HEK293T (cell line): Measurements from ENCODE around the gene BAIAP2.

Experiments
- BHLHE40 ChIP-seq: fragments of 450-650 bp; IDR thresholded peaks from 2 replicates; pipeline ENCODE4 v1.6.1; 2016; ENCODE audit warnings: mild to moderate bottlenecking, moderate library complexity, borderline replicate concordance
- PKNOX1 ChIP-seq: fragments of 450-650 bp; IDR thresholded peaks from 2 replicates; pipeline ENCODE4 v1.6.1; 2016
- SUZ12 ChIP-seq: fragments of 450-650 bp; IDR thresholded peaks from 2 replicates; pipeline ENCODE4 v1.6.1; 2016; ENCODE audit warnings: mild to moderate bottlenecking

GRCh38 chr17:81000631-81001357 is 34.2 kb upstream of the BAIAP2 start:
- TF ChIP-seq BHLHE40 (no peak), PKNOX1 (no peak), SUZ12 (no peak)
